ENCODE measurements around the gene ADK. TPM values are rescaled to one million over a fixed set of nuclear protein-coding genes. Genes with fewer than 3 reads are reported as not detected.
A peak's percentile ranks its signal among the peaks of the same experiment; 100 is the strongest.

The ADK gene
- total and polyA plus RNA-seq, 2 of the 4 experiments (the other 2 are of a cell fraction), result 30.6 to 40.9 TPM

GRCh38 chr10:74223755-74224529, 72.9 kb downstream of the ADK start:
- H2BK120ac ChIP-seq (ENCODE audit: low read depth, low read length), result 0 out of 2 replicates have a peak overlapping the region, but pooled peaks have one; percentile 14
- no peaks in the 10 kb centered on the region for H4K20me1 ChIP-seq (ENCODE audit: insufficient read depth, low read length)
- H3K23ac ChIP-seq (ENCODE audit: low read depth, low read length), result no peak overlapping the region
- H3K9me1 ChIP-seq (ENCODE audit: insufficient read depth, low read length), result no peaks in the 10 kb centered on the region; the same call in 1 of the 2 replicates
- dilution Hi-C loops (cut with HindIII; ENCODE audit: low sequenced_read_pairs, unreplicated experiment), result no loop called here
- no peak overlapping the region; the same call in 1 of the 2 replicates for H2BK20ac ChIP-seq (ENCODE audit: low read depth, low read length)
- POLR2A ChIA-PET (ENCODE audit: unreplicated experiment), result no interaction called here
- H3K4me1 ChIP-seq (ENCODE audit: control insufficient read depth, insufficient read depth, low read length), result peaks cover 4% of the 10 kb centered on the region; the same call in 1 of the 2 replicates
- H3K4me2 ChIP-seq (ENCODE audit: low read depth, low read length), result peak overlapping the region; percentile 51; the same call in 1 of the 2 replicates
- peaks cover 3 to 16% of the 10 kb centered on the region in 2 experiments; a peak in 3 of 4 replicates for H3K79me1 ChIP-seq (ENCODE audit: low read depth in 1 of 2, low read length in 2 of 2)
- in situ Hi-C loops (cut with MboI; ENCODE audit: low sequenced_read_pairs), result no loop called here
- H3K9ac ChIP-seq (ENCODE audit: low read depth, low read length), result no peak overlapping the region
- DNase-seq, result peak; percentile 58
- no peak overlapping the region for H3K27ac ChIP-seq (ENCODE audit: insufficient read depth, low read length)
- TF ChIP-seq CEBPB (IDR thresholded peaks at IDR 0.05; ENCODE audit: low read depth, low read length) (peak; percentile 40; the same call in 1 of the 2 replicates), FOS (IDR thresholded peaks at IDR 0.05; ENCODE audit: low read depth, low read length) (0 out of 2 replicates have a peak, but pooled peaks have one; percentile 8), RCOR1 (IDR thresholded peaks at IDR 0.05; ENCODE audit: insufficient replicate concordance, low read length) (no peak), RAD21 (IDR thresholded peaks at IDR 0.05; ENCODE audit: low read length) (no peak)
- H3K14ac ChIP-seq (replicated peaks; ENCODE audit: low read depth, low read length), result 0 out of 2 replicates have a peak overlapping the region, but pooled peaks have one; percentile 23
- H3K56ac ChIP-seq (ENCODE audit: extremely low read depth, insufficient read depth, low read length), result no peak overlapping the region
- no peaks in the 10 kb centered on the region for H3K27me3 ChIP-seq (ENCODE audit: control insufficient read depth, insufficient read depth, low read length)
- H2AK5ac ChIP-seq (ENCODE audit: low read depth, low read length), result no peak overlapping the region
- H3K4ac ChIP-seq (ENCODE audit: low read depth, low read length), result 0 out of 2 replicates have a peak overlapping the region, but pooled peaks have one; percentile 16
- 0 out of 3 replicates have a peak overlapping the region, but pooled peaks have one; percentile 75 for H2BK15ac ChIP-seq (ENCODE audit: low read depth, low read length)
- H2AFZ ChIP-seq (replicated peaks; ENCODE audit: low read length, poor library complexity), result no peak overlapping the region
- H3K36me3 ChIP-seq (ENCODE audit: control insufficient read depth, insufficient read depth, low read length), result no peaks in the 10 kb centered on the region
- no peak; the same call in none of the 2 replicates for ATAC-seq (ENCODE audit: low read depth)
- H3K9me3 ChIP-seq (ENCODE audit: control insufficient read depth, insufficient read depth, low read length), result no peaks in the 10 kb centered on the region
- BruUV-seq (replicated peaks), result no TSS peak
- 0 out of 4 replicates have a peak overlapping the region, but pooled peaks of 1 of the 2 experiments have one; percentile 29 for H4K8ac ChIP-seq (ENCODE audit: low read depth in 2 of 2, low read length in 2 of 2)
- CTCF ChIA-PET, result interaction anchor here (0.8 to 1.8 kb wide), 2 partner anchors 10 to 97 kb away, joined by 4 to 7 read pairs; no protein-coding TSS in a partner anchor
- H2BK5ac ChIP-seq (ENCODE audit: low read depth, low read length, poor library complexity, severe bottlenecking), result peak overlapping the region; percentile 20
- 88% methylated on average over 3 of the region's 9 CpGs; no CpG with 5 or more reads in 1 of the 2 experiments for WGBS, 2 experiments (ENCODE audit: extremely low coverage in 2 of 2, insufficient read length in 1 of 2)
- H2AK9ac ChIP-seq (replicated peaks; ENCODE audit: low read depth, low read length, poor library complexity), result no peak overlapping the region
- H3K4me3 ChIP-seq (ENCODE audit: insufficient read depth, low read depth, low read length), result no peak overlapping the region
- H4K5ac ChIP-seq (ENCODE audit: low read depth, low read length), result no peak overlapping the region
- intact Hi-C loops (cut with micrococcal nuclease), result no loop called here
- H3K18ac ChIP-seq (ENCODE audit: low read depth, low read length), result no peak overlapping the region
- no peak overlapping the region for H4K91ac ChIP-seq (ENCODE audit: insufficient read depth, low read depth, low read length)

All from IMR-90 (cell line).